GM23248 (cell line): Measurements from ENCODE around the gene DNAJC25. TPM values are rescaled to one million over a fixed set of nuclear protein-coding genes. Genes with fewer than 3 reads are reported as not detected.

Source experiments
- DNase-seq: peaks from one replicate; pipeline ENCODE4 v3.0.0-alpha.2; 2015
- H2AFZ ChIP-seq: fragments of 200-600 bp; sonication (generic); 2 replicates; pipeline ENCODE4 v1.6.1; 2016; ENCODE audit warnings: antibody characterized with exemption
- H3F3A ChIP-seq: fragments of 200-600 bp; sonication (generic); 2 replicates; pipeline ENCODE4 v1.6.1; 2016; ENCODE audit warnings: mild to moderate bottlenecking, antibody characterized with exemption, mixed run types; ENCODE audit not compliant: insufficient read depth
- H3K27ac ChIP-seq: fragments of 200-600 bp; sonication (generic); 2 replicates; pipeline ENCODE4 v1.5.1; 2016; ENCODE audit warnings: mild to moderate bottlenecking
- H3K27me3 ChIP-seq: fragments of 200-600 bp; sonication (generic); replicated peaks from 2 replicates; pipeline ENCODE4 v1.6.1; 2016; ENCODE audit warnings: mild to moderate bottlenecking; ENCODE audit not compliant: insufficient read depth
- H3K36me3 ChIP-seq: fragments of 200-600 bp; sonication (generic); 2 replicates; pipeline ENCODE4 v1.6.1; 2016; ENCODE audit warnings: low read depth, mild to moderate bottlenecking
- H3K4me1 ChIP-seq: fragments of 200-600 bp; sonication (generic); 2 replicates; pipeline ENCODE4 v1.6.1; 2016; ENCODE audit warnings: mild to moderate bottlenecking; ENCODE audit not compliant: insufficient read depth
- H3K4me2 ChIP-seq: fragments of 200-600 bp; sonication (generic); one replicate; pipeline ENCODE4 v1.6.1; 2016; ENCODE audit warnings: mild to moderate bottlenecking; ENCODE audit not compliant: unreplicated experiment
- H3K4me3 ChIP-seq: fragments of 200-600 bp; sonication (generic); 2 replicates; pipeline ENCODE4 v1.5.1; 2016; ENCODE audit warnings: mild to moderate bottlenecking
- H3K79me2 ChIP-seq: fragments of 200-600 bp; sonication (generic); 2 replicates; pipeline ENCODE4 v1.6.1; 2016; ENCODE audit warnings: mild to moderate bottlenecking; ENCODE audit not compliant: insufficient read depth
- H3K9ac ChIP-seq: fragments of 200-600 bp; sonication (generic); 2 replicates; pipeline ENCODE4 v1.6.1; 2016; ENCODE audit warnings: mild to moderate bottlenecking
- H3K9me2 ChIP-seq: fragments of 200-600 bp; sonication (generic); 2 replicates; pipeline ENCODE4 v1.6.1; 2016; ENCODE audit warnings: mixed run types, mild to moderate bottlenecking, moderate library complexity; ENCODE audit not compliant: insufficient read depth
- H3K9me3 ChIP-seq: fragments of 200-600 bp; sonication (generic); one replicate; pipeline ENCODE4 v1.6.1; 2017; ENCODE audit warnings: low read depth
- H4K20me1 ChIP-seq: fragments of 200-600 bp; sonication (generic); 2 replicates; pipeline ENCODE4 v1.6.0; 2016; ENCODE audit not compliant: insufficient read depth
- EZH2 ChIP-seq: fragments of 200-600 bp; sonication (generic); IDR thresholded peaks from 2 replicates; pipeline ENCODE4 v1.6.1; 2018; ENCODE audit warnings: antibody characterized with exemption, mild to moderate bottlenecking; ENCODE audit not compliant: insufficient read depth, poor library complexity, severe bottlenecking
- EZH2phosphoT487 ChIP-seq: fragments of 200-600 bp; sonication (generic); IDR thresholded peaks from 2 replicates; pipeline ENCODE4 v1.6.1; 2018; ENCODE audit warnings: antibody characterized with exemption, moderate library complexity, mild to moderate bottlenecking, low read depth; ENCODE audit not compliant: insufficient read depth
- WGBS, 2 experiments: methylation state at CpG; one replicate each; pipeline ENCODE4 v1.1.6; 2015 to 2017; ENCODE audit warnings: low lambda C conversion rate in 2 of 2, low coverage in 1 of 2; ENCODE audit errors: missing lambda C conversion rate in 2 of 2; 5-methylcytosine and 5-hydroxymethylcytosine counted together
- in situ Hi-C: fragments of 300-500 bp; cut with MboI; formaldehyde crosslinking; loops from 2 replicates; pipeline ENCODE4 v1.15.0; 2020
- polyA plus RNA-seq: library from polyadenylated mRNA; unstranded; fragments of >200 nt; fragmentation: Nextera tagmentation; extraction: Ambion mirVana; gene quantifications from 2 replicates; pipeline ENCODE4 v1.2.1, GENCODE V29; 2016
- total RNA-seq: library from RNA; depleted of rRNA; stranded (reverse); fragments of >200 nt; shearing (Covaris generic); gene quantifications from 2 replicates; pipeline ENCODE4 v1.2.3, GENCODE V29; 2014

The DNAJC25 gene
- total and polyA plus RNA-seq, 2 experiments from 2014 or later: 10.2 to 14.4 TPM

GRCh38 chr9:111658943-111659342 lies 27.8 kb downstream of the DNAJC25 start:
- Histone ChIP-seq H3K27ac (no peak overlapping the region), H3K79me2 (peaks cover 20% of the 10 kb centered on the region), H2AFZ (no peak overlapping the region), H3K9me2 (no peaks in the 10 kb centered on the region), H3K27me3 (no peaks in the 10 kb centered on the region), H3F3A (0 out of 2 replicates have a peak, but pooled peaks cover 8% of the 10 kb centered on the region), H3K9me3 (no peaks in the 10 kb centered on the region), H3K36me3 (peaks cover 14% of the 10 kb centered on the region), H3K4me2 (no peak overlapping the region), H3K9ac (no peak overlapping the region), H3K4me3 (no peak overlapping the region), H3K4me1 (peaks cover 10% of the 10 kb centered on the region; the same call in 1 of the 2 replicates), H4K20me1 (no peaks in the 10 kb centered on the region)
- in situ Hi-C loops: no loop called here
- no peak for TF ChIP-seq EZH2phosphoT487
- TF ChIP-seq EZH2: no peak
- no peak for DNase-seq
- WGBS, 2 experiments: 53 to 56% methylated on average over 8 of the region's 8 CpGs

GRCh38 chr9:111659691-111660090 lies 28.6 kb downstream of the DNAJC25 start:
- H3K9ac ChIP-seq: no peak overlapping the region
- WGBS, 2 experiments: 95 to 98% methylated on average over 3 of the region's 3 CpGs

GRCh38 chr9:111661150-111661801 lies 30.1 kb downstream of the DNAJC25 start, which contains the start of gene GNG10:
Gene GNG10 (plus strand): TSS chr9:111661605. CDS start chr9:111661635, 30 bp downstream.
- DNase-seq: peak; percentile 83
- 1% methylated on average over 34 to 50 of the region's 61 CpGs for WGBS, 2 experiments

More at GRCh38 chr9:111659691-111660090, 28.6 kb downstream of the DNAJC25 start:
- Histone ChIP-seq H3K9me3 (no peaks in the 10 kb centered on the region), H2AFZ (no peak overlapping the region), H3K36me3 (peaks cover 6% of the 10 kb centered on the region), H4K20me1 (no peaks in the 10 kb centered on the region), H3K79me2 (peaks cover 27% of the 10 kb centered on the region), H3K9me2 (no peaks in the 10 kb centered on the region), H3K4me2 (no peak overlapping the region), H3K4me3 (no peak overlapping the region), H3K27ac (no peak overlapping the region), H3F3A (0 out of 2 replicates have a peak, but pooled peaks cover 8% of the 10 kb centered on the region), H3K27me3 (no peaks in the 10 kb centered on the region), H3K4me1 (peaks cover 10% of the 10 kb centered on the region; the same call in 1 of the 2 replicates)
- DNase-seq: no peak
- in situ Hi-C loops: no loop called here
- TF ChIP-seq EZH2: no peak
- TF ChIP-seq EZH2phosphoT487: no peak

GRCh38 chr9:111661802-111662521 lies 30.8 kb downstream of the DNAJC25 start:
- Histone ChIP-seq H3K27me3 (no peaks in the 10 kb centered on the region), H3K79me2 (peaks cover 50% of the 10 kb centered on the region), H3K9me2 (no peaks in the 10 kb centered on the region), H3F3A (0 out of 2 replicates have a peak, but pooled peaks cover 8% of the 10 kb centered on the region), H3K9ac (peak overlapping the region; percentile 82), H3K36me3 (no peaks in the 10 kb centered on the region), H4K20me1 (no peaks in the 10 kb centered on the region), H3K4me3 (peak overlapping the region; percentile 93), H3K4me1 (peaks cover 10% of the 10 kb centered on the region; the same call in 1 of the 2 replicates), H2AFZ (peak overlapping the region; percentile 93), H3K27ac (peak overlapping the region; percentile 61), H3K4me2 (peak overlapping the region; percentile 98), H3K9me3 (no peaks in the 10 kb centered on the region)
- in situ Hi-C loops: no loop called here
- TF ChIP-seq EZH2 (no peak), EZH2phosphoT487 (no peak)
- WGBS, 2 experiments: 1% methylated on average over 28 to 40 of the region's 57 CpGs
- peak; percentile 73 for DNase-seq

More at GRCh38 chr9:111661150-111661801, 30.1 kb downstream of the DNAJC25 start, which contains the start of gene GNG10:
- H3K9me2 ChIP-seq: no peaks in the 10 kb centered on the region
- H3K4me1 ChIP-seq: peaks cover 10% of the 10 kb centered on the region; the same call in 1 of the 2 replicates
- H4K20me1 ChIP-seq: no peaks in the 10 kb centered on the region
- no peak for TF ChIP-seq EZH2
- no peak for TF ChIP-seq EZH2phosphoT487
- peak within 1 kb of the TSS; percentile 93 for H2AFZ ChIP-seq
- in situ Hi-C loops: no loop called here
- H3K27me3 ChIP-seq: no peaks in the 10 kb centered on the region
- 0 out of 2 replicates have a peak, but pooled peaks cover 8% of the 10 kb centered on the region for H3F3A ChIP-seq
- no peaks in the 10 kb centered on the region for H3K36me3 ChIP-seq
- H3K4me2 ChIP-seq: peak within 1 kb of the TSS; percentile 98
- H3K79me2 ChIP-seq: peaks cover 43% of the 10 kb centered on the region
- no peaks in the 10 kb centered on the region for H3K9me3 ChIP-seq
- H3K4me3 ChIP-seq: peak within 1 kb of the TSS; percentile 93
- H3K27ac ChIP-seq: peak within 1 kb of the TSS; percentile 61
- H3K9ac ChIP-seq: peak within 1 kb of the TSS; percentile 82
